GM21786 (cell line): Measurements from ENCODE around the gene TSPAN9.
"Not testable (repeated sequence)": the region's sequence is repeated elsewhere in the genome, so short reads cannot be mapped to it uniquely, and the experiment has no call there.

ENCODE experiments used
- ATAC-seq: cut with Tn5 transposase; IDR thresholded peaks from one replicate; pipeline ENCODE4 v1.9.1; 2021; ENCODE audit not compliant: unreplicated experiment

TSPAN9 gene

DNA sequence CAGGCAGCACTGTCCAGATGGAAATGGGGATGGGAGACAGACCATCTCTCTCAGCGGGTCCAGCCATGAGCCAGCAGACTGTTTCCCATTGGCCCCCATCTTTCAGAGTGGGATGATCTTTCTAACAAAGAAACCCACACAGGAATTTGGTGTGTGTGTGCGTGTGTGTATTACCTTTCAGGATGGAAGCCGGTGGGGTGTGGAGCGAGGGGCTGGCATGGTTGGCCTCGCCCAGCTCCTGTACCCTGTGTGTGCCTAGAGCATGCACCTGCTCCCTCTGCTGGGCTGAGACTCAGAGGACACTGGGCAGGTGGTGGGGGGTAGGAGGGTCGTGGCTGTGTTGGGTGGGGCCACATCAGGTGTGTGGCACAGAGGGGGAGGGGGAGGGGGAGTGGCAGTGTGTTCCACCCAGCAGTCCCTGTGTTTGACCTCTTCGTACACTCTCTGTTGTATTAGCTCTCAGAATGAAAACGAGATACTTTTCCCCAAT, 33.0 kb upstream of the TSPAN9 start:
- ATAC-seq: no peak

DNA sequence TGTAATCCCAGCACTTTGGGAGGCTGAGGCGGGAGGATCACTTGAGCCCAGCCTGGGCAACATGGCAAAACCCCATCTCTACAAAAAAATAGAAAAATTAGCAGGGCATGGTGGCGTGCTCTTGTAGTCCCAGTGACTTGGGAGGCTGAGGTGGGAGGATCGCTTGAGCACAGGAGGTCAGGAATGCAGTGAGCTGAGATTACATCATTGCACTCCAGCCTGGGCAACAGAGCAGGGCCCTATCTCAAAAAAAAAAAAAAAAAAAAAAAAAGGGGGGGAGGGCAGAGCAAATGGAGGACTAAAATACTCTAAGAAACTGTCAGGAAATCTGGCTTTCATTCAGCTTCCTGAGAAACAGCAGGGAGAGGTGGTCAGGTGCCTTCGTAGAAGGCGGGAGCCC, 31.7 kb upstream of the TSPAN9 start:
- ATAC-seq: no peak

GRCh38 chr12:3045989-3046388, 31.2 kb upstream of the TSPAN9 start:
- ATAC-seq: no peak

- no peak for ATAC-seq
Measured at GRCh38 chr12:3046441-3047200, 30.6 kb upstream of the TSPAN9 start.

DNA sequence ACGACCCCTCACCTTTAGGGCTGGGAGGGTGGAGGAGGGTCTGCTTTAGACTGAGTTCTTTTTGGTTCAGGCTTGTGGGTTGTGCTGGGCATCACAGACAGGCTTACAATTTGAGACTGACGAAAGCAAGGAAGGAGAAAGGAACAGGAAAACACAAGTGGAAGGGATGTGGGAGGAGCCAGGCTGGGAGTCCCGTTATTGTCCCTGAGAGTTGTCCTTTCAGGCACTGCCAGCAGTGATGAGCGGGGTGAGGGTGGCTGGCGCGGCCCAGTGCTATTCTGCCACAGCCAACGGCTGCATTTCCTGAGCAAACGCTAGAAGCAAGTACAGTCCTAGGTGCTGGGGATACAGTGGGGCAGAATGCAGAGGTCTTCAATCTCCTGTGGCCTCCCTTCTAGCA, 29.2 kb upstream of the TSPAN9 start:
- ATAC-seq: no peak

GRCh38 chr12:3048540-3048939, 28.6 kb upstream of the TSPAN9 start:
- no peak for ATAC-seq

GRCh38 chr12:3049176-3049575, 28.0 kb upstream of the TSPAN9 start:
- no peak for ATAC-seq

GRCh38 chr12:3049611-3050249, 27.4 kb upstream of the TSPAN9 start:
- no peak for ATAC-seq

DNA sequence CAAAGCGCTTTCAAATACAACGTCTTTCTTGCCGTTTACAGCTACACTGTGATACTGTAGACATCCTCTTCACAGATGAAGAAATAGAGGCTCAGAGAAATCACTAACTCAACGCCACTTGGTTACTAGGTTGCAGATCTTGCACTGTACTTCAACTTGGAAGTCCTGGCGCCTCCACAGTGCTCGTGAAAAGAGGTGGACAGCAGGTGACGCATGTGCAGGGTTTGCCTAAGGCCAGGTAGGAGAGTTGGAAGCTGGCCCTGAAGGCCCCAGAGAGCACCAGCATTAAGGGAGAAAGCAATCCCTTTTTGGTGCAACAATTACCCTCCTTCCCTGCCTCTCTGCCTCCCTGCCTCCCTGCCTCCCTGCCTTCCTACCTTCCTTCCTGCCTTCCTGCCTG, 22.8 kb upstream of the TSPAN9 start:
- no peak for ATAC-seq

- ATAC-seq: no peak
Measured at GRCh38 chr12:3055026-3055703, 22.0 kb upstream of the TSPAN9 start.

DNA sequence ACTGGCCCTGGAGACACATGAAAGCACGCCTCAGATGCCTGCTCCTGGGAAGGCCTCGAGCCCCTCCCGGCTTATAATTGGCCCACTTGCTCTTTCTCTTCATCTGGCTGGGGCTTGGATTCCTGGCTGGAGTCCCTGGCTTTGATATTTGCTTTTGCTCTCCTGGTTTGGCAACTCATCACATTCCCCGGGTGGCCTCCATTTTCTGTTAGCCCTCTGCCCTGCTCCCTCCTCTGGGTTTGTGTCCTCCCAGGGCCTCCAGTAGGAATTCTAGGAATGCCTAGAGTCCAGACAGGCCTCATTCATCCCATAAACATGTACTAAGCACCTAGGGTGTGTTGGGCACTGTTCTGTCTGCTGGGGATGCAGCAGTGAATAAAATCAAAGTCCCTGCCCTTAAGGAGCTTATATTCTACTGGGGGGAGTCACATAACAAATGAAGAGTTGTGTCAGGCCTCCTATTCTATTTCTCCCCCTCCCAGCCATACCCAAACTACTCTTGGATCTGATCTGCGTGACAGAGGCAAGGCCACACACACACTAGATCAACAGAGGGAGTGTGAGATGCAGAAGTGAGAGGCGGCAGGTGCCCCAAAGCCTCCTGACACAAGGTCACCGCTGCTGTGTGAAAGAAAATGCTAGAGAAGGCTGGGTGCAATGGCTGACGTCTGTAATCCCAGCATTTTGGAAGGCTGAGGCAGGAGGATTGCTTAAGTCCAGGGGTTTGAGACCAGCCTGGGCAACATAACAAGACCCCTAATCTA, 21.3 kb upstream of the TSPAN9 start:
- ATAC-seq: no peak

DNA sequence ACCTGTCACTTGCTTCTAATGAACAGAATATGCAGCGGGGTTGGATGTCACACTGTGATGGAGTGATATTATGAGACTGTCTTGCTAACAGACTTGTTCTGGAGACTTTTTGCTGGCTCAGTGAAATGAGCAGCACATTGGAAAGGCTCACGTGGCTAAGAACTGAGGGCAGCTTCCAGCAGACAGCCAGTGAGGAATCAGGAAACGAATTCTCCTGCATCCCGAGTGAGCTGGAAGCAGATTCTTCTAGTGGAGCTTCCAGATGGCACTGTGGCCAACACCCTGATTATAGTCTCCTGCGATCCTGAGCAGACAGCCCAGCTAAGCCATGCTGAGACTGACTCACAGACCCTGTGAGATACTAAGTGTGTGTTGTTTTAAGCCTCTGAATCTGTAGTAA, 16.1 kb upstream of the TSPAN9 start:
- no peak for ATAC-seq

- no peak for ATAC-seq
Measured at GRCh38 chr12:3061501-3062215, 15.5 kb upstream of the TSPAN9 start.

- ATAC-seq: no peak
Measured at GRCh38 chr12:3065300-3065699, 11.9 kb upstream of the TSPAN9 start.

DNA sequence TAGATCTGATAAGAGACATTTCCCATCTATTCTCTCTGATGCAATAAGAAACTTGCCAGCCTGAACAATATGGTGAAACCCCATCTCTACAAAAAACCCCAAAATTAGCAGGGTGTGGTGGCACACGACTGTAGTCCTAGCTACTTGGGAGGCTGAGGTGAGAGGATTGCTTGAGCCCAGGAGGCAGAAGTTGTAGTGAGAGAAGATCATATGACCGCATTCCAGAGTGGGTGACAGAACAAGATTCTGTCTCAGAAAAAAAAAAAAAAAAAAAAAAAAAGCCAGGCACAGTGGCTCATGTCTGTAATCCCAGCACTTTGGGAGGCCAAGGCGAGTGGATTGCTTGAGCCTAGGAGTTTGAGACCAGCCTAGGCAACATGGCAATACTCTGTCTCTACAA, 11.3 kb upstream of the TSPAN9 start:
- ATAC-seq: not testable (repeated sequence)

DNA sequence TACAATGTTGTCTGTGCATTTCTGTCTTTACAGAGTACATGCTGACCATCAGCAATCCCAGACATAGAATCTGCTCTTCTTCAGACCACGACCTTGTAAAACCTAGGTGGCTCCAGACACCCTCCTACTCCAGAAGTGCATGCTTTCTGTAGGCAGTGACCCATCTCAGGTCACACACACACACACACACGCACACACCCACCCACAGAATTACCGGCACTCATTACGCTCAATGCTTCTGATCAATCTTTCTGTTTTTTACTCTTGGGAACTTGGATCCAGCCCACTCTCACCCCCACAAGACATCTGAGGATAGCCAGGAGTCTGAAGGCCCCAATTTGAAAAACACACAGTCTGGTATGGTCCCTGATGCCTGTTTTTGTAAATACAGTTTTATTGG, 7.5 kb upstream of the TSPAN9 start:
- ATAC-seq: no peak

GRCh38 chr12:3071107-3071506, 6.1 kb upstream of the TSPAN9 start:
- ATAC-seq: no peak

DNA sequence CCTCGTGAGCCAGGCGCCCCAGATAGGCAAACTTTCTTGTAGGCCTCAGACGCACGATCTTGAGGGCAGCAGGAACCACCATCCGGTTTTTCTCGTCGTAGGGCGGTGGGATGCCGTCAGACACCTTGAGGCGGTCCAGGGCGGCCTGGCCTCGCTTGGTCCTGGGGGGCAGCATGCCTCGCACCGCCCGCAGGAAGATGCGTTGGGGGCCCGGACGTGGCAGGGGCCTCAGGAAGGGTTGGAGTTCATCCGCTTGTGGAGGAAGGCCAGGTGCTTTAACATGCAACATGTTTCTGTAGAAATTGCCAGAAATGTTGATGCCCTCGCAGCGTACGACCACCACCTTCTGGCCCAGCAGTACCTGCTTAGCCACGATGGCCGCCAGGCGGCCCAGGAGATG, 5.5 kb upstream of the TSPAN9 start:
- no peak for ATAC-seq

DNA sequence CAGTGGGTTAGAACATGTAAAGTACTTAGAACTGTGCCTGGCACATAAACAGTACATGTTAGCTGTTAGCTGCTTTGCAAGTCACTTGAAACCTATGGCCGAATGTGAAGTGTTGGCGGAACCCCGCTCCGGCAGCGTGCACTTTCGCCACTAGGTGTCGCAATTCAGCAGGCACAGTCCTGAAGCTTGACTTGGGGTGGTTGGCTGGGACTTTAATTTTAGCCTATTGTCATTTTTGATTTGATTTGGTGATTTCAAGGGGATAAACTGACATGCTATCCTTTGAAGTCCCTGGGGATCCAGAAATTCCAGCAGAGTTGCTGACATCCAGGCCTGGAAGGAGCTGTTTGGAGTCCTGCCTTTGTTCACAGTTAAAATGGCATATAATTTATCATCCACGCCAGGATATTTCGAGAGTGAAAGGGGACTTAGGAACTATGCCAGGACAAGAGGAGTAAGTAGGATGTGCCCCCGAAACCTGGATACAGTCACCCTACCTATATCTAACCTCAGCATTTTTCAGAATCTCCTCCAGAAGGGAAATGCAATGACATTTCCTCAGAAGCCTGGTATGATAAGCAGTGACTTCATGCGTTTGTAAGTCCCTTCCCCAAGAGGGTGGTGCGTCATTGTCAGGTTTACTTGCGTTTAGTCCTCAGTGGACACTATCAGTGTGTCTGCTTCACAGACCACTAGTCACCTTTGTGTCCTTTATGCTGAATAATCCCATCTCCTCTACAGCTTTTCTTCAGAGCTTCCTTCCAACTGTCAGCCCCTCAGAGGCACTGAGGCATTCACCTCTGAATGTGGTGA, 3.5 kb upstream of the TSPAN9 start:
- no peak for ATAC-seq

- no peak for ATAC-seq
Measured at GRCh38 chr12:3075315-3075714, 1.9 kb upstream of the TSPAN9 start.
